Tibial nerve (tissue), 4 donors: ENCODE results near the gene SLC38A7. TPM values are rescaled to one million over a fixed set of nuclear protein-coding genes. Genes with fewer than 3 reads are reported as not detected.

Experiments
- DNase-seq, 2 donors: peaks; one replicate each; pipeline ENCODE4 v3.0.0-alpha.2; 2019; ENCODE audit warnings: low spot score in 2 of 2
- H3K27ac ChIP-seq, 4 donors: fragments of 200-600 bp; sonication (generic) in 3 of 4; one replicate each; pipeline ENCODE4 v1.5.1; 2017 to 2019; ENCODE audit warnings: mild to moderate bottlenecking in 1 of 4
- H3K27me3 ChIP-seq, 2 donors: fragments of 200-600 bp; sonication (generic) in 1 of 2; one replicate each; pipeline versions ENCODE4 v1.5.1 to v1.6.0; 2017 to 2019
- H3K36me3 ChIP-seq, 3 donors: fragments of 200-600 bp; sonication (generic); one replicate each; pipeline ENCODE4 v1.5.1; 2018 to 2019
- H3K4me1 ChIP-seq, 4 donors: fragments of 200-600 bp; sonication (generic) in 3 of 4; one replicate each; pipeline ENCODE4 v1.5.1; 2017 to 2019
- H3K4me3 ChIP-seq, 4 donors: fragments of 200-600 bp; sonication (generic) in 3 of 4; one replicate each; pipeline ENCODE4 v1.5.1; 2017 to 2019; ENCODE audit warnings: mild to moderate bottlenecking in 1 of 4, moderate library complexity in 1 of 4
- H3K9me3 ChIP-seq, 4 donors: fragments of 200-600 bp; sonication (generic) in 3 of 4; one replicate each; pipeline ENCODE4 v1.5.1; 2017 to 2019
- EP300 ChIP-seq, 2 donors: sonication (generic); formaldehyde crosslinking; IDR thresholded peaks; one replicate each; pipeline ENCODE4 v1.6.1; 2017; ENCODE audit warnings: antibody characterized with exemption in 2 of 2, mild to moderate bottlenecking in 1 of 2
- POLR2A ChIP-seq, 2 donors: fragments of 450-650 bp; IDR thresholded peaks; one replicate each; pipeline ENCODE4 v1.6.1; 2017; ENCODE audit warnings: antibody characterized with exemption in 2 of 2, mild to moderate bottlenecking in 2 of 2, moderate library complexity in 2 of 2
- WGBS, 2 donors: methylation state at CpG; one replicate each; pipeline ENCODE4 v1.1.5; 2018; 5-methylcytosine and 5-hydroxymethylcytosine counted together
- total RNA-seq, 4 donors: library from RNA; depleted of rRNA; stranded (reverse); fragments of >200 nt; gene quantifications; one replicate each; pipeline ENCODE4 v1.1.0, GENCODE V29; 2016
- TF ChIP-seq, protein P1 (sequence below), 5 experiments: fragments of 200-600 bp in 3 of 5; fragments of 450-650 bp in 2 of 5; sonication (generic) in 3 of 5; IDR thresholded peaks; one replicate each; pipeline ENCODE4 v1.5.1; 2016 to 2019; ENCODE audit warnings: antibody characterized with exemption in 5 of 5, mild to moderate bottlenecking in 3 of 5, moderate library complexity in 2 of 5

The SLC38A7 gene
- total RNA-seq, 4 donors from 2014 or later: 9.0 to 34.8 (median 13.2) TPM

DNA sequence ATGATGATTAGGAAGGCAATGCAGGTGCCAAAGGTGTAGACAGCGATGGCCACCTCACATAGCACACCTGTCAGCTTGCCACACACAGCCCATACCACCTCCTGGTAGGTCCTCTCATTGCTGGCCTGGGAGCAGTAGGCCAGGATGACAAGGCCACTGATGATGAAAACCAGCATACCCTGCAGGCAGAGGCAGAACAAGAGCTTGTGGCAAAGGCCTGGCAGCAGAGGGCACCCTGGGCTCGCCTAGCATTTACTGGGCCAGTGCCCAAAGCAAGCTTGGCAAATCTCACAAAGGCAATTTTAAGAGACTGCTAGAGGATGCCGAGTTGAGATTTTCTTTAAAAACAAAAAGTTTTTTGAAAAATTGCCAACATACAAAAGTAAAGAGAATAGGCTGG, 5.9 kb downstream of the SLC38A7 start:
- H3K36me3 ChIP-seq: peaks cover 0 to 80% (median 0%) of the 10 kb centered on the region in 3 donors

DNA sequence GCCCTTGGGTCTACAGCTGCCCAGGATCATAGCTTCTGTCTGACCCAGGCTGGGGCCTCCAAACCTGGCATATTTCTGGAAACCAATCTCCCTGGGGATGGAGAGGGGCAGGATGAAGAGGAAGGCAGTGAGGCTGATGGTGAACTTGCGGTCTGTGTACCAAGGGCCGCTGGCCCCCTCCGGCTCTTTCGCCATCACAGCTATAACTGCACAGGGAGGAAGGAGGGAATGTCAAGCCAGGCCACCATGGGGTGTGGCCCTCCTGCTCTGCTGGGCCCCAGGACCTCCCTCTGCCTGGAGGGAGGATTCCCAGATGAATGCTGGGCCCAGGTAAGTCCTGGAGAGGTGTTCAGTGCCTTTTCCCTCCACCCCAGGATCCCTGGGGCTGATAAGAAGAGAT, 6.3 kb downstream of the SLC38A7 start:
- H3K27me3 ChIP-seq: no peaks in the 10 kb centered on the region
- TF ChIP-seq, protein P1, sequence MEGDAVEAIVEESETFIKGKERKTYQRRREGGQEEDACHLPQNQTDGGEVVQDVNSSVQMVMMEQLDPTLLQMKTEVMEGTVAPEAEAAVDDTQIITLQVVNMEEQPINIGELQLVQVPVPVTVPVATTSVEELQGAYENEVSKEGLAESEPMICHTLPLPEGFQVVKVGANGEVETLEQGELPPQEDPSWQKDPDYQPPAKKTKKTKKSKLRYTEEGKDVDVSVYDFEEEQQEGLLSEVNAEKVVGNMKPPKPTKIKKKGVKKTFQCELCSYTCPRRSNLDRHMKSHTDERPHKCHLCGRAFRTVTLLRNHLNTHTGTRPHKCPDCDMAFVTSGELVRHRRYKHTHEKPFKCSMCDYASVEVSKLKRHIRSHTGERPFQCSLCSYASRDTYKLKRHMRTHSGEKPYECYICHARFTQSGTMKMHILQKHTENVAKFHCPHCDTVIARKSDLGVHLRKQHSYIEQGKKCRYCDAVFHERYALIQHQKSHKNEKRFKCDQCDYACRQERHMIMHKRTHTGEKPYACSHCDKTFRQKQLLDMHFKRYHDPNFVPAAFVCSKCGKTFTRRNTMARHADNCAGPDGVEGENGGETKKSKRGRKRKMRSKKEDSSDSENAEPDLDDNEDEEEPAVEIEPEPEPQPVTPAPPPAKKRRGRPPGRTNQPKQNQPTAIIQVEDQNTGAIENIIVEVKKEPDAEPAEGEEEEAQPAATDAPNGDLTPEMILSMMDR (IDR thresholded peaks at IDR 0.05): no peak
- TF ChIP-seq EP300 (IDR thresholded peaks at IDR 0.05): no peak
- no peak for TF ChIP-seq POLR2A (IDR thresholded peaks at IDR 0.05)
- peaks cover 0 to 84% (median 0%) of the 10 kb centered on the region in 3 donors for H3K36me3 ChIP-seq
- no peak overlapping the region for H3K27ac ChIP-seq
- no peak overlapping the region for H3K4me3 ChIP-seq
- no peaks in the 10 kb centered on the region for H3K9me3 ChIP-seq
- no peak for DNase-seq
- 90 to 100% methylated on average over 4 of the region's 4 CpGs for WGBS, 2 donors
- H3K4me1 ChIP-seq: peaks cover 0 to 6% (median 0%) of the 10 kb centered on the region in 4 donors

More for the DNA sequence above, 5.9 kb downstream of the SLC38A7 start:
- DNase-seq: no peak
- Histone ChIP-seq H3K4me3 (no peak overlapping the region), H3K4me1 (peaks cover 0 to 10% (median 1%) of the 10 kb centered on the region in 4 donors), H3K27me3 (no peaks in the 10 kb centered on the region), H3K27ac (no peak overlapping the region), H3K9me3 (no peaks in the 10 kb centered on the region)
- TF ChIP-seq EP300 (IDR thresholded peaks at IDR 0.05) (no peak), POLR2A (IDR thresholded peaks at IDR 0.05) (no peak)
- TF ChIP-seq, protein P1 (IDR thresholded peaks at IDR 0.05): no peak
- whole genome bisulfite sequencing, 2 donors: 58% methylated on average over 3 of the region's 3 CpGs

DNA sequence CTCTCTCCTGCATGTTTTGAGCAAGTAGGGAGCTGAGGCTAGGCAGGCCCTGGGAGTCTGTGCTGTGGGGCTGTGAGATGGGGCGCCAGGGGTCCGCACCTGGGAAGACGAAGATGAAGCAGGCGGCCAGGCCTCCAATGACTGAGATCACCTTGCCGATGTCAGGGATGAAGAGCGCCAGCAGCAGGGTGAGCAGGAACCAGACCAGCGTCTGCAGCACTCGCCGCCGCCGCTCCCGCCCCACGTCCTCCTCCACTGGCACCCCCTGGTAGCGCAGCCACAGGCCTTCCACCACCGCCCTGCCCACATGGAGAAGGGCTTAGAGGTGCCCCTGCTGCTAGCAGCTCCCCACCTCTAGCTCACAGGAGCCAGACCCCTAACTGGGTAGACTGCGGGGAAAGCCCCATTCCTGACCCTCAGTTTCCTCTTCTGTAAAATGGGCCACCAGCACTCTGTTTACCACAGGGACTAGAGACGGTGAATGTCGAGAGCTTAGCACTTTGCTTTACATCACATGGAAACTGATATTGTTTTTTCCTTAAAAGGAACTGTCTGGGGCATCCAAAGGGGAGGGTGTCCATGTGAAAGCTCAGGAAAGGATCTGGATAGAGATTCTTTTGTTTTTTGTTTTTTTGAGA, 13.5 kb downstream of the SLC38A7 start:
- TF ChIP-seq POLR2A (IDR thresholded peaks at IDR 0.05) (no peak), EP300 (IDR thresholded peaks at IDR 0.05) (no peak)
- TF ChIP-seq, protein P1 (IDR thresholded peaks at IDR 0.05): no peak
- Histone ChIP-seq H3K4me1 (no peaks in the 10 kb centered on the region), H3K27ac (no peak overlapping the region), H3K9me3 (no peaks in the 10 kb centered on the region), H3K4me3 (no peak overlapping the region), H3K36me3 (peaks cover 0 to 83% (median 0%) of the 10 kb centered on the region in 3 donors), H3K27me3 (no peaks in the 10 kb centered on the region)
- DNase-seq: no peak
- WGBS, 2 donors: 87 to 94% methylated on average over 18 of the region's 18 CpGs

DNA sequence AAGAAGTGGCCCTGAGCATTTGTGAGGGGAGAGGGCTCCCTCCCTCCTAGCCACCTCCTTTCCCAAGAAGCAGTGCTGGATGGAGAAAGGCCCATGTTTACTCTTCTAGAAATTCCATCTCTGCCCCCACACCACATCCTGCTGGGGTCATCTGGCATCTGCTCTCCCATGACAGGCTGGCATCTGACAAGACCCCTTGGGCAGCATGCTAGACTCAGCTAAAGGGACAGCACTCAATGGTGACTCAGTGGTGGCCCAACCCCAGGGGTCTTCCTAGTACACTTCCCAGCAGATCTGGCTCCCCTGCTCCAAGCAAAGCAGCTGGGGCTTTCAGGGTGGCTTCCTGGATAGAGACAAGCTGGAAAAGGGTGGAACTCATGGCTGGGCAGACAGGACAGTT, 14.4 kb downstream of the SLC38A7 start:
- H3K9me3 ChIP-seq: no peaks in the 10 kb centered on the region
- DNase-seq: no peak
- TF ChIP-seq EP300 (IDR thresholded peaks at IDR 0.05) (no peak), POLR2A (IDR thresholded peaks at IDR 0.05) (no peak)
- TF ChIP-seq, protein P1 (IDR thresholded peaks at IDR 0.05): no peak
- no peak overlapping the region for H3K4me3 ChIP-seq
- H3K27me3 ChIP-seq: no peaks in the 10 kb centered on the region
- H3K36me3 ChIP-seq: peaks cover 0 to 78% (median 0%) of the 10 kb centered on the region in 3 donors
- no peaks in the 10 kb centered on the region for H3K4me1 ChIP-seq
- no peak overlapping the region for H3K27ac ChIP-seq

DNA sequence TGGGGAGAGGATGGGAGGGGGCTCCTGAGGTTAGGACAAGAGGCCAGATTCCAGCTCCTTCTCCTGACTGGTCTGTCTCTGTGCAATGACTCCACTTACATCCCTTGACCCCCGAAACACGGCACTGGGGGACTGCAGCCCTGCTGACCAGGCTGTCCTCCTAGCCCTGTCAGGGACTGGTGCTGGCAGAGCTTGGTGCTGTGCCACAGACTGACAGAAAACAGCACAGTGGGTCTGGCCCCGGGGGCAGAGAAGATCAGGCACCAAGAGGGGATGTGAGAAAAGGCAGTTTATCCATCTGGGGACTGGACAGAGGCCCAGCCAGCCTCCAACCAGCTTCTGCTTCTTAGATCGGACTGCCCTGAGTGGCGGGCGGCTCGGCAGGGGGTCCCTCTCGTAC, 19.4 kb downstream of the SLC38A7 start:
- H3K4me1 ChIP-seq: no peaks in the 10 kb centered on the region
- H3K9me3 ChIP-seq: no peaks in the 10 kb centered on the region
- no peaks in the 10 kb centered on the region for H3K27me3 ChIP-seq
- H3K36me3 ChIP-seq: peaks cover 0 to 37% (median 0%) of the 10 kb centered on the region in 3 donors
- no peak overlapping the region for H3K27ac ChIP-seq
- 82 to 87% methylated on average over 8 of the region's 8 CpGs for WGBS, 2 donors
- no peak for DNase-seq
- TF ChIP-seq POLR2A (IDR thresholded peaks at IDR 0.05): no peak
- TF ChIP-seq EP300 (IDR thresholded peaks at IDR 0.05): no peak
- TF ChIP-seq, protein P1 (IDR thresholded peaks at IDR 0.05): no peak
- no peak overlapping the region for H3K4me3 ChIP-seq
